SU-DHL-6 (cell line): ENCODE data around the gene ANGPTL7.

Experiments used
- H2AFZ ChIP-seq: fragments of 200-600 bp; sonication (generic); 2 replicates; pipeline ENCODE4 v1.6.1; 2014; ENCODE audit warnings: low read depth, mild to moderate bottlenecking, moderate library complexity, mixed read lengths, antibody characterized with exemption, low read length; ENCODE audit not compliant: severe bottlenecking
- H3F3A ChIP-seq: fragments of 200-600 bp; shearing (Covaris generic); 2 replicates; pipeline ENCODE4 v1.6.0; 2016; ENCODE audit warnings: antibody characterized with exemption, mild to moderate bottlenecking; ENCODE audit not compliant: insufficient read depth
- H3K27ac ChIP-seq: fragments of 200-600 bp; sonication (generic); 2 replicates; pipeline ENCODE4 v1.5.1; 2016; ENCODE audit warnings: low read depth, mild to moderate bottlenecking, low read length, moderate library complexity, mixed read lengths
- H3K27me3 ChIP-seq: fragments of 200-600 bp; sonication (generic), shearing (Covaris generic); 2 replicates; pipeline ENCODE4 v1.6.0; 2014; ENCODE audit warnings: mild to moderate bottlenecking, low read length
- H3K36me3 ChIP-seq: fragments of 200-600 bp; sonication (generic); 2 replicates; pipeline ENCODE4 v1.6.1; 2014; ENCODE audit warnings: mild to moderate bottlenecking, low read length, mixed read lengths
- H3K4me2 ChIP-seq: fragments of 300-600, 200-600 bp; shearing (Covaris generic), sonication (generic); 2 replicates; pipeline ENCODE4 v1.6.0; 2014; ENCODE audit warnings: low read length, low read depth, mild to moderate bottlenecking; ENCODE audit not compliant: poor library complexity, severe bottlenecking
- H3K4me3 ChIP-seq: fragments of 200-600 bp; sonication (generic); 2 replicates; pipeline ENCODE4 v1.5.1; 2014; ENCODE audit warnings: antibody characterized with exemption, low read length, mild to moderate bottlenecking, mixed read lengths; ENCODE audit not compliant: insufficient read depth, poor library complexity, severe bottlenecking
- H3K79me2 ChIP-seq: fragments of 200-600 bp; sonication (generic); 2 replicates; pipeline ENCODE4 v1.6.1; 2014; ENCODE audit warnings: mild to moderate bottlenecking, low read length, moderate library complexity; ENCODE audit not compliant: insufficient read depth
- H3K9ac ChIP-seq: fragments of 200-600 bp; sonication (generic); 2 replicates; pipeline ENCODE4 v1.7.0; 2014; ENCODE audit warnings: mild to moderate bottlenecking, low read length
- H3K9me2 ChIP-seq: fragments of 200-600 bp; sonication (generic); replicated peaks from 2 replicates; pipeline ENCODE4 v1.6.1; 2014; ENCODE audit warnings: low read length; ENCODE audit not compliant: insufficient read depth
- H3K9me3 ChIP-seq: fragments of 200-600 bp; sonication (generic); 2 replicates; pipeline ENCODE4 v1.6.1; 2014; ENCODE audit warnings: low read length, mixed read lengths; ENCODE audit not compliant: insufficient read depth
- H4K20me1 ChIP-seq: fragments of 200-600 bp; sonication (generic); 2 replicates; pipeline ENCODE4 v1.6.1; 2014; ENCODE audit warnings: low read depth, mild to moderate bottlenecking, antibody characterized with exemption, low read length, moderate library complexity, mixed read lengths
- CTCF ChIP-seq: fragments of 200-600 bp; sonication (generic); IDR thresholded peaks from one replicate; pipeline ENCODE4 v1.5.1; 2017; ENCODE audit warnings: antibody characterized with exemption, mild to moderate bottlenecking, low read length, moderate library complexity; ENCODE audit not compliant: insufficient read depth, poor library complexity, severe bottlenecking
- EZH2phosphoT487 ChIP-seq: fragments of 200-600 bp; sonication (generic), shearing (Covaris generic); conservative IDR thresholded peaks from 2 replicates; pipeline ENCODE4 v1.6.1; 2018; ENCODE audit warnings: mild to moderate bottlenecking, antibody characterized with exemption, low read length, moderate library complexity, mixed read lengths

Gene ANGPTL7

DNA sequence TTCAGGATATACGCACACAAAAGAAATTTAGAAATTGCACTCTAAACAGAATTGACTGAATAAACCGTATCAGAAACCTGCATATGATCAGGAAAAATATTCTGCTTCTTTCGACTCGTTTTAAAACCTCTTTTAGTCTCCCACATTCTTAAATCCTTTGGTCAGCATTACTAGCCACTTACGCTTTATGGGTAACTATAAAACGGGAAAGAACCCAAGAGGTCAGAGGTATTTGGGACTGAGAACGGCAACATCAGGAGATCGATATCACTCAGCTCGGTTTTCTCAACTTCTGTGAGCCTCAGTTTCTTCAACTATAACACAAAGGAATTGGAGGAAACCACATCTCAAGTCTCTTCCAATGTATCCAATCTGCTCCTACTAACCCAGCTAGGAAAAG is 36.4 kb upstream of the ANGPTL7 start:
- H3K9me3 ChIP-seq, result no peaks in the 10 kb centered on the region
- no peak overlapping the region for H3K4me2 ChIP-seq
- no peaks in the 10 kb centered on the region for H4K20me1 ChIP-seq
- no peaks in the 10 kb centered on the region for H3K27me3 ChIP-seq
- no peak overlapping the region for H3K27ac ChIP-seq
- no peak overlapping the region for H3K9ac ChIP-seq
- TF ChIP-seq CTCF, result no peak
- no peak for TF ChIP-seq EZH2phosphoT487
- H3F3A ChIP-seq, result no peaks in the 10 kb centered on the region
- no peaks in the 10 kb centered on the region for H3K9me2 ChIP-seq
- no peak overlapping the region for H3K4me3 ChIP-seq
- no peaks in the 10 kb centered on the region for H3K79me2 ChIP-seq
- H3K36me3 ChIP-seq, result peaks cover 4% of the 10 kb centered on the region; the same call in 1 of the 2 replicates
- H2AFZ ChIP-seq, result no peak overlapping the region

DNA sequence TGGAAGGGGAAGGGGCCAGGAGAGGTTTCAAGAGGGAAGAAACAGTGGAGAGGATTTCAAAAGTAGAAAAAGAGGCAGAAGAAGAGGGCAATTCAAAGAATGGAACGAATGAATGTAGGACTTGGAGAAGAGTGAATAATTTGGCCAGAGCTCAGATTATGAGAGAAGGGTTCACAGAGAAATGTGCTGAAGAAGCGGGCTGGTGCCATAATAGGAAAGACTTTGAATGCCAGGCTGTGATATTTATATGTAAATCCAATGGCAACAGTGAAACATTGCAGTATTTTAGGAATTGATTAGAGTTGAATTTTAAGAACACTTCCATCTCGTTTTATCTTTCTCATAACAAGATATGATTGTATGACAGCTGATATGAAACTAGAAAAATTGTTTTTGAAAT is 36.0 kb upstream of the ANGPTL7 start:
- Histone ChIP-seq H3K27ac (no peak overlapping the region), H3K27me3 (no peaks in the 10 kb centered on the region), H3K79me2 (no peaks in the 10 kb centered on the region), H3F3A (no peaks in the 10 kb centered on the region), H3K36me3 (peaks cover 2% of the 10 kb centered on the region; the same call in 1 of the 2 replicates), H3K9ac (no peak overlapping the region), H4K20me1 (no peaks in the 10 kb centered on the region), H3K4me3 (no peak overlapping the region), H3K9me3 (no peaks in the 10 kb centered on the region), H2AFZ (no peak overlapping the region), H3K4me2 (no peak overlapping the region), H3K9me2 (no peaks in the 10 kb centered on the region)
- no peak for TF ChIP-seq CTCF
- no peak for TF ChIP-seq EZH2phosphoT487

- H3K9me3 ChIP-seq, result no peaks in the 10 kb centered on the region
- no peaks in the 10 kb centered on the region for H4K20me1 ChIP-seq
- H3K27me3 ChIP-seq, result no peaks in the 10 kb centered on the region
- no peak overlapping the region for H3K27ac ChIP-seq
- no peaks in the 10 kb centered on the region for H3K79me2 ChIP-seq
- no peaks in the 10 kb centered on the region for H3F3A ChIP-seq
- no peak for TF ChIP-seq EZH2phosphoT487
- TF ChIP-seq CTCF, result no peak
- no peak overlapping the region for H2AFZ ChIP-seq
- no peak overlapping the region for H3K9ac ChIP-seq
- H3K36me3 ChIP-seq, result no peaks in the 10 kb centered on the region; the same call in 1 of the 2 replicates
- no peaks in the 10 kb centered on the region for H3K9me2 ChIP-seq
- no peak overlapping the region for H3K4me2 ChIP-seq
- H3K4me3 ChIP-seq, result no peak overlapping the region
These were observed 32.7 kb upstream of the ANGPTL7 start for GRCh38 chr1:11156441-11156840.

GRCh38 chr1:11156963-11157362 is 32.2 kb upstream of the ANGPTL7 start:
- H2AFZ ChIP-seq, result no peak overlapping the region
- H3K9me3 ChIP-seq, result no peaks in the 10 kb centered on the region
- H3K9me2 ChIP-seq, result no peaks in the 10 kb centered on the region
- H3F3A ChIP-seq, result no peaks in the 10 kb centered on the region
- no peaks in the 10 kb centered on the region for H3K27me3 ChIP-seq
- H3K4me2 ChIP-seq, result no peak overlapping the region
- TF ChIP-seq CTCF (no peak), EZH2phosphoT487 (no peak)
- H3K27ac ChIP-seq, result no peak overlapping the region
- no peaks in the 10 kb centered on the region; the same call in 1 of the 2 replicates for H3K36me3 ChIP-seq
- no peak overlapping the region for H3K4me3 ChIP-seq
- H3K9ac ChIP-seq, result no peak overlapping the region
- H4K20me1 ChIP-seq, result no peaks in the 10 kb centered on the region
- H3K79me2 ChIP-seq, result no peaks in the 10 kb centered on the region
